Putamen (tissue), 1 donor: Measurements from ENCODE around the gene LSMEM2.
"Not testable (repeated sequence)": the region's sequence is repeated elsewhere in the genome, so short reads cannot be mapped to it uniquely, and the experiment has no call there.

Experiments used
- DNase-seq: peaks from one replicate; pipeline ENCODE4 v3.0.0-alpha.2; 2016; ENCODE audit warnings: low spot score

LSMEM2 gene

GRCh38 chr3:50245831-50246516 lies 32.9 kb upstream of the LSMEM2 start:
- DNase-seq = peak; percentile 85

GRCh38 chr3:50246517-50246954 lies 32.4 kb upstream of the LSMEM2 start:
- no peak for DNase-seq

- no peak for DNase-seq
Measured at GRCh38 chr3:50248387-50248786, 30.5 kb upstream of the LSMEM2 start.

- no peak for DNase-seq
Measured at GRCh38 chr3:50249457-50249856, 29.4 kb upstream of the LSMEM2 start.

- no peak for DNase-seq
Measured at GRCh38 chr3:50250514-50250913, 28.4 kb upstream of the LSMEM2 start.

GRCh38 chr3:50251220-50251619 lies 27.7 kb upstream of the LSMEM2 start:
- DNase-seq = no peak

- no peak for DNase-seq
Measured at GRCh38 chr3:50254577-50255250, 24.2 kb upstream of the LSMEM2 start.

GRCh38 chr3:50255251-50255615 lies 23.7 kb upstream of the LSMEM2 start:
- DNase-seq = no peak

- no peak for DNase-seq
Measured at GRCh38 chr3:50256978-50257890, 21.7 kb upstream of the LSMEM2 start.

- no peak for DNase-seq
Measured at GRCh38 chr3:50258029-50258680, 20.7 kb upstream of the LSMEM2 start.

- DNase-seq = no peak
Measured at GRCh38 chr3:50258979-50259378, 19.9 kb upstream of the LSMEM2 start.

- DNase-seq = no peak
Measured at GRCh38 chr3:50259432-50260026, 19.4 kb upstream of the LSMEM2 start.

- peak; percentile 95 for DNase-seq
Measured at GRCh38 chr3:50260027-50260941, 18.6 kb upstream of the LSMEM2 start.

- DNase-seq = no peak
Measured at GRCh38 chr3:50260942-50261441, 17.9 kb upstream of the LSMEM2 start.

- DNase-seq = no peak
Measured at GRCh38 chr3:50261505-50261904, 17.4 kb upstream of the LSMEM2 start.

- DNase-seq = not testable (repeated sequence)
Measured at GRCh38 chr3:50262200-50262599, 16.7 kb upstream of the LSMEM2 start.

GRCh38 chr3:50262778-50263177 lies 16.1 kb upstream of the LSMEM2 start:
- no peak for DNase-seq

- no peak for DNase-seq
Measured at GRCh38 chr3:50263478-50264382, 15.2 kb upstream of the LSMEM2 start.

- peak; percentile 92 for DNase-seq
Measured at GRCh38 chr3:50264383-50264963, 14.4 kb upstream of the LSMEM2 start.
